ENCODE results near the gene AMTN. TPM values are rescaled to one million over a fixed set of nuclear protein-coding genes. Genes with fewer than 3 reads are reported as not detected.
A peak's percentile ranks its signal among the peaks of the same experiment; 100 is the strongest.

AMTN gene
- total RNA-seq, 3 donors from 2014 or later: not detected

DNA sequence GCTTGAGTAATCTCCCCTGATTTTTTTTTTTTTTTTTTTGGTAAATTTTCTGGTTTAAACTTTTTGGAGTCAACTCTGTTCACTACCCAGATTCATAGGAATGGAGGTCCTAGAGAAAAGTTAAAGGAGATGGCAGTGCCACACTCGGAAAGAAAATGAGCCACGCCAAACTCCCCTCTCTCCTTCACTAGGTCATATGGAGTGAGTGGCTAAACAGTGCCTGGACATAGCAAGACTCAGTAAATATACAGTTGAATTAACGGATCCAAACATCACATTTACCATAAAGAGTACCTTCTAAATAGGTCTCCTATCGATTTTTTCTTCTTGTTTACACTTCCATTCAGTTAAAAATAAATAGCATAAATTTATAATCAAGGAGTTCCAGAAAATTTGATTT lies 13.6 kb upstream of the AMTN start:
- Histone ChIP-seq H3K4me1 (no peaks in the 10 kb centered on the region), H3K4me3 (no peak overlapping the region), H3K27ac (no peak overlapping the region), H3K27me3 (peaks cover 0 to 5% of the 10 kb centered on the region in 2 donors), H3K36me3 (no peaks in the 10 kb centered on the region), H3K9me3 (no peaks in the 10 kb centered on the region)
- DNase-seq (ENCODE audit: low spot score in 2 of 2): no peak
- intact Hi-C loops (cut with DNase I; ENCODE audit: low total_unique reads): no loop called here
- TF ChIP-seq, protein P1, sequence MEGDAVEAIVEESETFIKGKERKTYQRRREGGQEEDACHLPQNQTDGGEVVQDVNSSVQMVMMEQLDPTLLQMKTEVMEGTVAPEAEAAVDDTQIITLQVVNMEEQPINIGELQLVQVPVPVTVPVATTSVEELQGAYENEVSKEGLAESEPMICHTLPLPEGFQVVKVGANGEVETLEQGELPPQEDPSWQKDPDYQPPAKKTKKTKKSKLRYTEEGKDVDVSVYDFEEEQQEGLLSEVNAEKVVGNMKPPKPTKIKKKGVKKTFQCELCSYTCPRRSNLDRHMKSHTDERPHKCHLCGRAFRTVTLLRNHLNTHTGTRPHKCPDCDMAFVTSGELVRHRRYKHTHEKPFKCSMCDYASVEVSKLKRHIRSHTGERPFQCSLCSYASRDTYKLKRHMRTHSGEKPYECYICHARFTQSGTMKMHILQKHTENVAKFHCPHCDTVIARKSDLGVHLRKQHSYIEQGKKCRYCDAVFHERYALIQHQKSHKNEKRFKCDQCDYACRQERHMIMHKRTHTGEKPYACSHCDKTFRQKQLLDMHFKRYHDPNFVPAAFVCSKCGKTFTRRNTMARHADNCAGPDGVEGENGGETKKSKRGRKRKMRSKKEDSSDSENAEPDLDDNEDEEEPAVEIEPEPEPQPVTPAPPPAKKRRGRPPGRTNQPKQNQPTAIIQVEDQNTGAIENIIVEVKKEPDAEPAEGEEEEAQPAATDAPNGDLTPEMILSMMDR (IDR thresholded peaks at IDR 0.05): no peak
- TF ChIP-seq POLR2A (IDR thresholded peaks at IDR 0.05) (no peak), POLR2AphosphoS5 (IDR thresholded peaks at IDR 0.05) (no peak)

DNA sequence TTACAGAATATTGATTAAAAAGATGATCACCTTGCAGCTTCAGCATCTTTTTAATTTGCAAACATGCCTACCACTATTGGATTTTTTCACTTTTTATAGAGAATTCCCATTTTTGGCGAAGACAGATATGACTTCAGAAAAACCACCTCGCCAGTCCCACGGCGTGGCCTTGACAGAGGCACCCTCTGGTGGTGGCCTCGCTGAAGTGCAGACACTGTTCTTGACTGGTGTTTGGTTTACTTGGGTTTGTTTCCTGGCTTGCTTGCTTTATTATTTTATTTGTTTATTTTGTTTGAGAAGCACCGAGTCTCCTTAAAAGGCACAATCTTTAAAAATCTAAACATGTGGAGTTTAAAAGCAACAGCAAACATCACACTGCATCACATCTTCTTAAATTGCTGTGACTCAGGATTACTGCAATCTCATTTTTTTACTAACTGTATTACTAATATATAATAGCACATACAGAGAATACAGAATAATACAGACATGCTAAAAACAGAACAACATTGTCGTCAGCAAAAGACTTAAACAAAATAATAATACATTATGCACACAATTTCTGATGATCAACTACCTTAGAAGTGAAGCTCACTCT lies 13.1 kb upstream of the AMTN start:
- H3K36me3 ChIP-seq: no peaks in the 10 kb centered on the region
- H3K27me3 ChIP-seq: peaks cover 0 to 5% of the 10 kb centered on the region in 2 donors
- no peaks in the 10 kb centered on the region for H3K4me1 ChIP-seq
- no peak overlapping the region for H3K27ac ChIP-seq
- DNase-seq (ENCODE audit: low spot score in 2 of 2): peak in 1 of 2 donors; percentile 56
- intact Hi-C loops (cut with DNase I; ENCODE audit: low total_unique reads): no loop called here
- no peak overlapping the region for H3K4me3 ChIP-seq
- TF ChIP-seq POLR2A (IDR thresholded peaks at IDR 0.05) (no peak), POLR2AphosphoS5 (IDR thresholded peaks at IDR 0.05) (no peak)
- TF ChIP-seq, protein P1 (IDR thresholded peaks at IDR 0.05): peak; percentile 51 to 82 (median 73)
- no peaks in the 10 kb centered on the region for H3K9me3 ChIP-seq

DNA sequence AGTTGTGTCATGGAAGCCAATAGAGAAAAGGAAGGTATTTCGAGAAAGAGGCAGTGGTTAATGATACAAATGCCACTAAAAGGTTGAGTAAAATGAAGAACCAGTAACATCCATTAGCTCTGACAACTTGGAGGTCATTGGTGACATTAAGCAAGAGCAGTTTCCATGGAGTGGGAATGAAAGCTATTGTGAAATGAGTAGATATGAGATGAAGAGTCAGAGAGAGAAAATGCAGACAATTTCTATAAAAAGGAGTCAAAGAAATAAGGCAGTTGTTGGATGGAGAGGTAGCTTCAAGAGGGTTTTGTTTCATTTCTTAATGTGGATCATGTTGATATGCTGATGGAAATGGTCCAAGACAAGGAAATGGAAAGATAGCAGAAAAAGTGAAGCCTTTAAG lies 9.6 kb upstream of the AMTN start:
- TF ChIP-seq, protein P1 (IDR thresholded peaks at IDR 0.05): no peak
- TF ChIP-seq POLR2AphosphoS5 (IDR thresholded peaks at IDR 0.05) (no peak), POLR2A (IDR thresholded peaks at IDR 0.05) (no peak)
- Histone ChIP-seq H3K27ac (no peak overlapping the region), H3K27me3 (peaks cover 0 to 5% of the 10 kb centered on the region in 2 donors), H3K36me3 (no peaks in the 10 kb centered on the region), H3K4me1 (no peaks in the 10 kb centered on the region), H3K9me3 (no peaks in the 10 kb centered on the region), H3K4me3 (no peak overlapping the region)
- intact Hi-C loops (cut with DNase I; ENCODE audit: low total_unique reads): no loop called here
- no peak for DNase-seq (ENCODE audit: low spot score in 2 of 2)

DNA sequence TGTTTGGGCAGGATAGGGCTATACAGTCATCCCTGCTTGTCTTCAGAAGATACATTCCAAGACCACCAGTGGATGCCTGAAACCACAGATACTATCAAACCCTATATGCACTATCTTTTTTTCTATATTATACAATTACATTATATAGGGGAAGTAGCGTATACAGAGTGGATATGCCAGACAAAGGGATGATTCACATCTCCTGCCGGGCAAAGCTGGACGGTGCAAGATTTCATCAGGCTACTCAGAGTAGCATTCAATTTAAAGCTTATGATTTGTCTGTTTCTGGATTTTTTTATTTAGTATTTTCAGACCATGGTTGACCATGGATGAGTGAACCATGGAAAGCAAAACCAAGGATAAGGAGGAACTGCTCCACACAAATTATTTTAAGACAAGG lies 7.0 kb upstream of the AMTN start:
- Histone ChIP-seq H3K9me3 (no peaks in the 10 kb centered on the region), H3K27ac (no peak overlapping the region), H3K36me3 (no peaks in the 10 kb centered on the region), H3K4me1 (no peaks in the 10 kb centered on the region), H3K27me3 (peaks cover 0 to 5% of the 10 kb centered on the region in 2 donors), H3K4me3 (no peak overlapping the region)
- TF ChIP-seq, protein P1 (IDR thresholded peaks at IDR 0.05): no peak
- no peak for TF ChIP-seq POLR2A (IDR thresholded peaks at IDR 0.05)
- intact Hi-C loops (cut with DNase I; ENCODE audit: low total_unique reads): no loop called here
- DNase-seq (ENCODE audit: low spot score in 2 of 2): no peak

DNA sequence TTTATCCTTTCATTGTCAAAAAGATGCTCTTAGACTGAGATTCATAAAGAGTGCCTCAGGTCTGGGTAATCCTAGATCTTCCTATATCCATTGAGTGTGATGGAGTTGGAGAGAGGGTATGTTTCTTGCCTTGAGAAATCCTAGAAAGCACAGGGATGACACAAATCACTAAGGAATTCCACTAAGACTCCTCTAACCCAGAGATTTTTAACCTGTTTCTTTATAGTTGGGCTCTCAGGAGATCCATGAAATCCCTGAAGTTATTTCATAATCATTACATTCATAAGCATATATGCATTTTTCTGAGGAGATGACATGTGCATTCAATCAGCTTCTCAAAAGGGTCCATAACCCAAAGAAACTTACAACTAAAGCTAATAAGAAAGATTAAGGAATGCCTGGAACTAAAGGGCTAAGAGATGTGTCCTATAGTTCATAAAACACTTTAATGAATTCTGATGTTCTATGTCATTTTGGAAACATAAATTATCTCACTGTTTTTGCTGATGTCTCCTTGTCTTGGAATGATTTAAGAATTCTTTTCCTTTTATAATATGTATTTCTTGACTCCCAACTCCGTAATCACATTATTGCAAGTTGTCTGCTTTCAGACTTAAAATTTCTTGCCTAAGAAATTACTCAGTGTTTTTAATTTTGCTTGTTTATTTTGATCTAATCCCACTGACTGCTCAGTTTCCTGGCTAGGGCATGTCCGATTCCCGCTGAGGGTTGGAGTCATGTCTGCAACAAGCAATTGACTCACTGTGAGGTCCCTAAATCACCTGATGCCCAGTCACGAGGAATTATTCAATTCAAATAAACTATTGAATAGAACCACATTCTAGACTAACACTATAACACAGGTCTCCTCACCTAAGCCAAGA lies 2.8 kb upstream of the AMTN start:
- H3K4me3 ChIP-seq: no peak overlapping the region
- no peak for DNase-seq (ENCODE audit: low spot score in 2 of 2)
- no peaks in the 10 kb centered on the region for H3K27me3 ChIP-seq
- H3K9me3 ChIP-seq: no peaks in the 10 kb centered on the region
- H3K27ac ChIP-seq: no peak overlapping the region
- intact Hi-C loops (cut with DNase I; ENCODE audit: low total_unique reads): loop anchor here (5.0 kb wide), 1 partner anchor 637 kb away; no protein-coding TSS in a partner anchor
- no peaks in the 10 kb centered on the region for H3K36me3 ChIP-seq
- TF ChIP-seq, protein P1 (IDR thresholded peaks at IDR 0.05): no peak
- TF ChIP-seq POLR2AphosphoS5 (IDR thresholded peaks at IDR 0.05) (no peak), POLR2A (IDR thresholded peaks at IDR 0.05) (no peak)
- no peaks in the 10 kb centered on the region for H3K4me1 ChIP-seq

Measured in breast epithelium (tissue), 4 donors.